Right lobe of liver (tissue), 4 donors: ENCODE results near the gene LRFN5.

ENCODE experiments used
- CTCF ChIP-seq, 4 donors: fragments of 200-600 bp in 3 of 4; fragments of 450-650 bp in 1 of 4; IDR thresholded peaks; one replicate each; pipeline versions ENCODE4 v1.5.1 to v1.8.0; 2016 to 2022; ENCODE audit warnings: antibody characterized with exemption in 4 of 4, mild to moderate bottlenecking in 2 of 4
- POLR2A ChIP-seq: fragments of 450-650 bp; IDR thresholded peaks from one replicate; pipeline ENCODE4 v1.6.1; 2017; ENCODE audit warnings: antibody characterized with exemption, mild to moderate bottlenecking
- donor health status: DM: no; HTN: no; CAD: no.
- donor health status: DM: no; HTN: no; CAD: no.
- donor health status: DM: no; HTN: yes; CAD: no.

DNA sequence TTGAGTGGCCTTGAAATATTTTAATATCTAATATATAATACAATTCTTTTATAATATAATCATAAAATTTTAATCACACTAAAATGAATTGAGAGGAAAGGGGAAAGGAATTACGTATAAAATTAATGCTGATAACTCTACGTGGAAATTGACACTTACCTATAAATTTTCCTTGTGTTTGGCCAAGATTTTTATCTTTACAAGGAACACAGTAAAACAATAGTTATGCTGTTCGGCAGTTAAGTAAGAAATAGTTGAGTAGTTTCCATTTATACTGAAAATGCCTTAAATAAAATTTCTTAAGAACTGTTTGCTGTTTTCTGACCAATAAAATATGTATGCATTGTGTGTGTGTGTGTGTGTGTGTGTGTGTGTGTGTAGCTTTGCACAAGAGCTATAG, 294.4 kb downstream of the LRFN5 start:
- TF ChIP-seq CTCF (IDR thresholded peaks at IDR 0.05) (no peak), POLR2A (no peak)
